Right lobe of liver (tissue), 6 donors: ENCODE data around the gene TNKS2. TPM values are rescaled to one million over a fixed set of nuclear protein-coding genes. Genes with fewer than 3 reads are reported as not detected.

ENCODE experiments used
- ATAC-seq, 4 donors: fragments of 200-7000 bp; cut with Tn5 transposase; one replicate each; pipeline ENCODE4 v1.9.1; 2020; ENCODE audit warnings: mild to moderate bottlenecking in 4 of 4, moderate library complexity in 4 of 4
- DNase-seq, 3 donors: peaks; one replicate each; pipeline ENCODE4 v3.0.0-alpha.2; 2020
- H3K27ac ChIP-seq, 3 donors: fragments of 200-600 bp; one replicate each; pipeline ENCODE4 v1.8.0; 2022
- H3K27me3 ChIP-seq, 2 donors: fragments of 200-600 bp; one replicate each; pipeline ENCODE4 v1.8.0; 2022
- H3K36me3 ChIP-seq, 4 donors: fragments of 200-600 bp; sonication (generic) in 1 of 4; one replicate each; pipeline versions ENCODE4 v1.5.1 to v1.8.0; 2017 to 2022; ENCODE audit warnings: control low read depth in 1 of 4
- H3K4me1 ChIP-seq, 4 donors: fragments of 200-600 bp; sonication (generic) in 1 of 4; one replicate each; pipeline versions ENCODE4 v1.5.1 to v1.8.0; 2017 to 2022; ENCODE audit warnings: control low read depth in 1 of 4
- H3K4me3 ChIP-seq, 3 donors: fragments of 200-600 bp; one replicate each; pipeline ENCODE4 v1.8.0; 2022
- H3K9me3 ChIP-seq, 4 donors: fragments of 200-600 bp; sonication (generic) in 1 of 4; one replicate each; pipeline versions ENCODE4 v1.5.1 to v1.8.0; 2017 to 2022; ENCODE audit warnings: control low read depth in 1 of 4
- CTCF ChIP-seq, 4 donors: fragments of 200-600 bp in 3 of 4; fragments of 450-650 bp in 1 of 4; IDR thresholded peaks; one replicate each; pipeline versions ENCODE4 v1.5.1 to v1.8.0; 2016 to 2022; ENCODE audit warnings: antibody characterized with exemption in 4 of 4, mild to moderate bottlenecking in 2 of 4
- POLR2A ChIP-seq: fragments of 450-650 bp; IDR thresholded peaks from one replicate; pipeline ENCODE4 v1.6.1; 2017; ENCODE audit warnings: antibody characterized with exemption, mild to moderate bottlenecking
- WGBS: methylation state at CpG from one replicate; pipeline ENCODE4 v1.1.6; 2018; ENCODE audit warnings: low coverage, low lambda C conversion rate; ENCODE audit not compliant: insufficient coverage; ENCODE audit errors: missing lambda C conversion rate; 5-methylcytosine and 5-hydroxymethylcytosine counted together
- intact Hi-C, 2 donors: fragments of 100-400 bp; cut with DNase I; formaldehyde crosslinking; loops; one replicate each; pipeline versions ENCODE4 v1.11.2 to v1.14.1; 2022
- total RNA-seq, 6 experiments: library from RNA; depleted of rRNA in 2 of 6; stranded (reverse); fragments of >200 nt in 2 of 6; fragmentation: NEBNext Ultra II Directional in 3 of 6; extraction: Animal tissue kit (Norgen Biotek cat#: 25700) in 3 of 6; gene quantifications; one replicate each; pipeline versions ENCODE4 v1.1.0 to v1.2.4, GENCODE V29; 2016 to 2023
- donor health status: DM: no; HTN: yes; CAD: no.
- donor health status: DM: no; HTN: no; CAD: no.
- donor health status: DM: no; HTN: no; CAD: no.
- donor health status: DM: no; HTN: yes; CAD: no.
- donor health status: DM: no; HTN: yes; CAD: no.

The TNKS2 gene
- total RNA-seq, 6 experiments from 2014 or later: 11.5 to 16.6 (median 15.1) TPM

- Histone ChIP-seq H3K4me3 (no peak overlapping the region), H3K4me1 (no peaks in the 10 kb centered on the region), H3K27me3 (no peaks in the 10 kb centered on the region), H3K27ac (no peak overlapping the region), H3K36me3 (peaks cover 0 to 89% (median 38%) of the 10 kb centered on the region in 4 donors), H3K9me3 (no peaks in the 10 kb centered on the region)
- DNase-seq (no peak), ATAC-seq (no peak)
- 90% methylated on average over 3 of the region's 3 CpGs for WGBS
- TF ChIP-seq CTCF (IDR thresholded peaks at IDR 0.05) (no peak), POLR2A (no peak)
- intact Hi-C loops: no loop called here
These were observed 40.0 kb downstream of the TNKS2 start for GRCh38 chr10:91838199-91838598.

DNA sequence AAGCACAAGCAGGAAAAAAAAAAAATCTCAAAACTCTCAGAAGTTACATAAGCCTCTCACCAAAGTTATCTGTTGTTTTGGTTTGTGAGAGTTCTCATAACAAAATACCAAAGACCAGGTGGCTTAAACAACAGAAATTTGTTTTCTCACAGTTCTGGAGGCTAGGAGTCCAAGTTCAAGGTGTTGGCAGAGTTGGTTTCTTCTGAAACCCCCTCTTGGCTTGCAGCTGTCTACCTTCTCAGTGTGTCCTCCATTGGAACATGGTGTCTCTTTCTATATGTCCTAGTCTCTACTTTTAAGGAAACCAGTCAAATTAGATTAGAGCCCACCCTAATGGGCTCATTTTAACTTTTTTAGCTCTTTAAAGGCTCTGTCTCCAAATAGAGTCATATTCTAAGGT is 44.9 kb downstream of the TNKS2 start:
- no peak overlapping the region for H3K27ac ChIP-seq
- no peak for DNase-seq
- H3K9me3 ChIP-seq: no peaks in the 10 kb centered on the region
- TF ChIP-seq CTCF (IDR thresholded peaks at IDR 0.05): no peak
- no peak for TF ChIP-seq POLR2A
- no peak for ATAC-seq
- peaks cover 8 to 92% (median 33%) of the 10 kb centered on the region in 4 donors for H3K36me3 ChIP-seq
- no peak overlapping the region for H3K4me3 ChIP-seq
- intact Hi-C loops: no loop called here
- no peaks in the 10 kb centered on the region for H3K27me3 ChIP-seq
- no peaks in the 10 kb centered on the region for H3K4me1 ChIP-seq

DNA sequence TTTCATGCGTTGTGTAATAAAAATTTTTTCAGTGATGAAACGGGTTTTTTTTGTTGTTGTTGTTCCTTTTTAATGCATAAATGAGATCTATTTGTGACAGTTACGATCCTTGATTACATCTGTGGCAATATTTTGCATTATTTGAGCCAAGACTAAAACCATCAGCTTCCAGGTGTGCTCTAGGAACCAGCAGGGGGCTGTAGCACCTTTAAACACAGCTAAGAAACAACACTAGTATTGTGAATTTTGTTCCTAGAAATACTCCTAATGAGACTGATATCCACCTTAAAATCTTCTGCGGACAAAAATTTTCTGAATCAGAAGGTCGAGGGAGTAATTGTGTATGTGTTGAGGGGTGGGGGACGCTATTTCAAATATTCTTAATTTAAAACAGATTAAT is 58.4 kb downstream of the TNKS2 start:
- Histone ChIP-seq H3K9me3 (no peaks in the 10 kb centered on the region), H3K27ac (no peak overlapping the region), H3K36me3 (peaks cover 9 to 81% (median 38%) of the 10 kb centered on the region in 4 donors), H3K4me1 (no peaks in the 10 kb centered on the region), H3K4me3 (no peak overlapping the region), H3K27me3 (no peaks in the 10 kb centered on the region)
- 86% methylated on average over 6 of the region's 6 CpGs for WGBS
- no peak for DNase-seq
- peak; percentile 13 to 24 (median 17) for TF ChIP-seq CTCF (IDR thresholded peaks at IDR 0.05)
- TF ChIP-seq POLR2A: no peak
- ATAC-seq: peak in 1 of 4 donors; percentile 35
- intact Hi-C loops: no loop called here

DNA sequence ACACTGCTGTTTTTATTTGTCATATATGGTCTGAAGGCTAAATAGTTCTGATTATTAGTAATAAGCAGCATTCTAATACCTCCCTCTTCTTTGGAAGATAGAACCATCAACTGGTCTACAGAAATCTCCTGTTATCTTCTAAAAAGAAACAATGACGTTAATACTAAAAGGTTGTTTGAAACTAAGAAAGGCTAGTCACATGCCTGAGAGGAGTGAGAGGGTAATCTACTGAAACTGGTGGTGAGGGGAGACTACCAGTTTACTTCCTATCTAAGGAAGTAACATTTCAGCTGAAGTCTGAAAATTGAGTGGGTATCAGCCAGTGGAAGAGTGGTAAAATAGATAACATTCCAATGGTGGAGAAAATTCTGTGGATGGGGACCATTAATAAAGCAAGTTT is 62.7 kb downstream of the TNKS2 start:
- no peak overlapping the region for H3K4me3 ChIP-seq
- H3K36me3 ChIP-seq: peaks cover 0 to 86% (median 34%) of the 10 kb centered on the region in 4 donors
- no peak for ATAC-seq
- H3K27ac ChIP-seq: no peak overlapping the region
- DNase-seq: no peak
- no peaks in the 10 kb centered on the region for H3K4me1 ChIP-seq
- 71% methylated on average over 1 of the region's 1 CpG for WGBS
- H3K27me3 ChIP-seq: no peaks in the 10 kb centered on the region
- TF ChIP-seq POLR2A (no peak), CTCF (IDR thresholded peaks at IDR 0.05) (no peak)
- intact Hi-C loops: no loop called here
- no peaks in the 10 kb centered on the region for H3K9me3 ChIP-seq

- Histone ChIP-seq H3K4me1 (no peaks in the 10 kb centered on the region), H3K27me3 (no peaks in the 10 kb centered on the region), H3K4me3 (no peak overlapping the region), H3K36me3 (peaks cover 0 to 56% (median 20%) of the 10 kb centered on the region in 4 donors), H3K9me3 (no peaks in the 10 kb centered on the region), H3K27ac (no peak overlapping the region)
- TF ChIP-seq POLR2A (no peak), CTCF (IDR thresholded peaks at IDR 0.05) (no peak)
- DNase-seq (no peak), ATAC-seq (no peak)
- 59% methylated on average over 2 of the region's 2 CpGs for WGBS
- intact Hi-C loops: no loop called here
These were observed 65.9 kb downstream of the TNKS2 start for GRCh38 chr10:91864099-91864498.
